HG03469 (cell line): Measurements from ENCODE around the gene RIMBP2.

Experiments
- ATAC-seq: cut with Tn5 transposase; IDR thresholded peaks from one replicate; pipeline ENCODE4 v1.9.1; 2021; ENCODE audit warnings: mild to moderate bottlenecking, moderate library complexity, moderate number of reproducible peaks; ENCODE audit not compliant: unreplicated experiment

The RIMBP2 gene

GRCh38 chr12:130398100-130398848, 317.8 kb downstream of the RIMBP2 start:
- ATAC-seq, result no peak

DNA sequence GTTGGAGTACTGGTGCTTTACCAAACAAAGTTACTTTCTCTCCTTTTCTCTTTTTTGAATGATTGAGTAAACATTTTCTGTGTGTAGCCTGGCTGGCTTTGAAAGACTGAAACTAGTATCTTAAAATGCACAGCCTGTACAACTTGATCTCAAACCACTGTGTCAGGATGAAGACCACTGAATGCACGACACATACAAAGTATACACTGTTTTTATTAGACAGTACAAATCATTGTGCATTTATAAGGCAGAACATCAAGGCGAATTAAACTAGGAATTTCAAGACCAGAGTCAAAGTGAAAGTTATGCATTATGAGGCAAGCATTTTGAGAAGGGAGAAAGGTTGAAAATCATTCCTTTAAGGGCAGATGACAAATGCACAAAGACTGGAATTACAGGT, 319.4 kb downstream of the RIMBP2 start:
- no peak for ATAC-seq

GRCh38 chr12:130394906-130395305, 321.2 kb downstream of the RIMBP2 start:
- no peak for ATAC-seq

DNA sequence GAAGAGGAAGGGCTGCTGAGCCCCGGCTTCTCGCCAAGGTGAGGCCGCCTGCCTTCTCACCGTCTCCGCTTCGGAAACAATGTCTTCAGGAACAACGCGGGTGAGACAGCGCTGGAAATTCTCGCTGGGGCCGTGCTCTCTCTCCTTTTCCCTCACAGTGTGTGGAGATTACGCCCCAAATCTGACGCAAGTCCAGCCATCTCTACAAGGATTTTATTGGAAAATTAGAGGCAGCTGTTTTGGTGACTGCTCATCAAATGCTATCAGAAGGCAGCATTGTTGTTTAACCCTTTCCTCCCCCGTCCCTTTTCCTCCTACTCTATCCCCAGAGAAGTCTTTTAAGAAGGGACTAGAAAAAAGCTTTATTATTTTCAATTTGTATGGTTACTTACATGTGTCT, 324.9 kb downstream of the RIMBP2 start:
- ATAC-seq, result no peak

DNA sequence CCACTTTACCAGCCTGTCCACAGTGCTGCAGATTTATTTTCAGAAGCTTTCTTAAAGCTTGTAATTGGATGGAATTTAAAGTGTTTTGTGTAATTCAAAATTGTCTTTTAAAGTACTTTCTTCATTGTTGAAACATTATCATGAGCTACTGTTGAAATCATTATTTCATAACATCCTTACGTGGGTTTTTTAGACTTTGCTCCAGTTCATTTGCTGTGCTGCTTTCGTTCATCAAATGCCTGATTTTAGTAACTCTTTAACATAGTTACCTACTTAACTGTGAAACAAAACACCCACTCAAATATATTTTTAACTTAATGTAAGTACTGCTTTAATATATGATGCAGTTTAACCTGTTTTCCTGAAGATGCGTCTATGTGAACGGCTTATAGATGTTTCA, 330.9 kb downstream of the RIMBP2 start:
- no peak for ATAC-seq

- no peak for ATAC-seq
These were observed 331.9 kb downstream of the RIMBP2 start for GRCh38 chr12:130384234-130384633.

- ATAC-seq, result no peak
These were observed 333.3 kb downstream of the RIMBP2 start for GRCh38 chr12:130382818-130383217.

GRCh38 chr12:130375296-130376287, 340.5 kb downstream of the RIMBP2 start:
- no peak for ATAC-seq

- no peak for ATAC-seq
These were observed 342.0 kb downstream of the RIMBP2 start for GRCh38 chr12:130374083-130374482.

DNA sequence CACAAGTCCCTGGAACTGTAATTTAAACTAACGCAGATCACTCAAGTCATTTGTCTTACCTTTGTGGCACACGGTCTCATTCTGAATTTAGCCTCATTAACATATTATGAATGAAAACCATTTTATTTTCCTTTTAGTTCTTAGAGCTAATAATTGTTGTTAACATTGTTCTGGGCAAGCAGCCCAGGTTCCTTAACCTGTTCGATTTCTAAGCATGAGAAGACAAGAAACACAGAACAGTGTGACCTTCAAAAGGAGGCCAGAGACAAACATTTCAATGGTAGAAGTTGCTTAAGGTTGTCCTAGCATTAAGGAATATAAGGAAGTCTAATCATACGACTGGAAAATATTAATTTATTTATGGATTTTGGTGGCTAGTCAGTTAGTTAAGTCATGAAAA, 343.2 kb downstream of the RIMBP2 start:
- ATAC-seq, result no peak

DNA sequence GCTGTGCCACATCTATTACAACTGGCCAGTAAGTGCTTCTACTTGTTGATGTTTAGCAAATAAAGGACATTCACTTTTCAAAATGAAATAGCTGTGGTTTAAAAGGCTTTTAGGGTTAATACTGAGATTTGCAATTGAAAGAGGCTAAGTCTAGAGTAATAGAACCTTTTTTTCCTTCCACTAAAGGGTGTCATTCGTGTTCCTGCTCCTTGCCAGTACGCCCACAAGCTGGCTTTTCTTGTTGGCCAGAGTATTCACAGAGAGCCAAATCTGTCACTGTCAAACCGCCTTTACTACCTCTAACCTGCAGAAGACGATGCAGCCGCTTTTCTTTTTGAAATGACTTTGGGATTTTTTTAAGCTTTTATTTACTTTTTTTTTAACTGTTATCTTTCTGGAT, 344.8 kb downstream of the RIMBP2 start:
- ATAC-seq, result no peak

DNA sequence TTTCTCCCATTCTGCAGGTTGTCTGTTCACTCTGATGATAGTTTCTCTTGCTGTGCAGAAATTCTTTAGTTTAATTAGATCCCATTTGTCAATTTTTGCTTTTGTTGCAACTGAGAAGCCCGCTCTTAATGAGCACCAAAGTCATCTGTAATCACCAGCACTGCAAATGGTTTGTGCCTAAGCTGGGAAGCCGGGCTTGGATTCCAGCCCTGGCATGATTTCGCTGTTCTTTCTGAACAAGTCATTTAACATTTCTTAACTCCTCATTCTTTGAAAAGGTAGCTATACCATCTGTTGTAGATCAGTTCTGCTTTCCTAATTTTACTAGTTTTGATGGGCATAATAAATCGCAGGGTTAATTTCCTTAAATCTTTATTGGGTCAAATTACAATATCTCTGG, 346.3 kb downstream of the RIMBP2 start:
- ATAC-seq, result no peak

DNA sequence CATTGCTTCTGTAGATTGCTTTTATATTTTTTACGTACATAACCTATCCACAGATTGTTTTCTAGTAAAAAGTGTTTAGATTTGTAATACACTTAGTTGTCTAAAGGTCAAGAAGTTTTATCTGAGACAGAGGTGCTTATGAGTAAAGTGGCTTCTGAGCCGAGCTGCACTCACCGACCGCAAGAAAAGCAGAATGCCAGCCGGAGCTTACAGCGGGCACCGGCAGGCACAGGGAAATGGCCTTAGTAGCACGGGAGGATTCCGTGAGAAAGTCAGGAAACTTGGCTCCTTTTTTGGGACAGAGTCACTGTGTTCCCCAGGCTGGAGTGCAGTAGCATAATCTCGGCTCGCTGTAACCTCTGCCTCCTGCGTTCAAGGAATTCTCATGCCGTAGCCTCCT, 348.6 kb downstream of the RIMBP2 start:
- no peak for ATAC-seq

DNA sequence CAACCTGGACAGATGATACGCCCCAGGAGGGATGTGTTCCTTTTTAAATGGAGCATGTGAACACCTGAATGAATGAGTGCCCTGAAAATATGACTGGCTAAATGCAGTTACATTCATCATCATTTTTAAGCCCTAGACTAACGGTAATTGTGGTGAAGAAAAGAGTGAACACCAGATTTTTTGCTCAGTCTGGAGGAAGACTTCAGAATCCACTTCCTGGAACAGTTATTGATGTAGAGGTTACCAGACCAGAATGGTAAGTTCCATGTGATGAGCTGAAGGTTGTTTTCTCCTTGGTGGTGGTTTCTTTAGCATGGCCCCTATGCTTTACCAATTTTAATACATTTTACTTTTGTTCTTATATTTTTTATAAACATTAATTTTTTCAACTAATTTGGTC, 349.1 kb downstream of the RIMBP2 start:
- ATAC-seq, result no peak

GRCh38 chr12:130366159-130366558, 349.9 kb downstream of the RIMBP2 start:
- ATAC-seq, result no peak

DNA sequence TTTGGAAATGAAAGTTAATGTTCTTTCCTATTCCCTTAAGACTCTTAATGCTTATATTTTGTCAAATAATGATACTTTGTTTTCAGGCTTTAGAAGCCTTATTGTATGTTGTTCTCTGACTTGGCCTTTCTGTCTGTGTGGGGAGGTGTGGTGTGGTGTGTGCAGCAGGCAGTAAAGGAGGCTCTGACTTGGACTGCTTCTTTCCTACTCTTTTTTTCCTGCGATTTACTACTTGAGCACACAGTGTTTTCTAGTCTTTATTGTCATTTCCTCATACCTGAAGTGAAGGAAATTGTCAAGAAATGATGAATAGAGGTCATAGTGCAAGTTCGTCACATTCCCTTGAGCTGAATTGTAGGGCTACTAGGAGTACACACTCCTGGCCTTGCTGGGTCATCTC, 351.5 kb downstream of the RIMBP2 start:
- ATAC-seq, result no peak

- ATAC-seq, result no peak
These were observed 354.0 kb downstream of the RIMBP2 start for GRCh38 chr12:130362060-130362459.

DNA sequence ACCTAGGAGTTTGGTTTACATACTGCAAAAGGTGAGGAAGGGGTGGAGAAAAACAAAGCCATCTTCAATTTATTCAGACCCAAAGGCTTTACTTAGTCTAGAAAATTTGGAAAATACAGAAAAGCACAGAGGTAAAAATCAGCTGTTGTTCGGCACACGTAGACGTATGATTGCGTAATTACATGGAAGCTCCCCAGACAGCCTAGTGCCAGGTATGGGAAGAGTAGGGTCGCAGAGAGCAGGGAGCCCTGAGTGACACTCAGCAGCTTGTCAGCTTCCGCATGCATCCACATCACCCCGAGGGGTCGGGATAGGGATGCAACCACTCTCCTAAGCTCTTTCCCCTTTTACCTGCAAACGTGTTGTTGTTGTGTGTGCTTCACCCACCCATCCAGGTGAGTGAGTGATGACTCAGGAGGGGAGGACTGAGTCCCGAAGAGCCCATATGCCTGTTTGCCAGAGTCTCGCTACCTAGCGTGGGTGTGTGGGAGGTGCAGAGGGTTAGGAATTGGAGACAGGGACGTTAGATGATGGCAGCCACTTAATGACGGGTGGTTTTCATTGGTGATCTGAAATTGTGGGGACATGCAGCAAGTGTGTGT, 358.3 kb downstream of the RIMBP2 start:
- ATAC-seq, result no peak

DNA sequence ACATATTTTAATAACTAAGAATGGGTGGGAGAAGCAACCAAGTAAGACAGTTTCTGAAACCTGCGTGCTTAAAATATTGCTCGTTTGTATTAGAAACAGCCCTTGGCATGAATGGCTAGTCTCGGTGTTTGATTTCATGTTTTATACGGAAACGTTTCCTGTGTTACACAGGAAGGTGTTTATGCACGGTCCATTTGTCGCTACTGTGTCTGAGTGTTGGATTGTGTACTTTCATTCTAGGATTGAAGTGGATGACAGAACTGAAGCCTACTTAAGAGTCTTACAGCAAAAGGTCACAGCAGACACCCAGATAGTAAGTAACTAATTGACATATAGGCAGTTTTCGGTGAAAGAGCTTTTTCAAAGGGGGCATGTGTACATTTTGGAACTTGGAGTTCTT, 358.9 kb downstream of the RIMBP2 start:
- ATAC-seq, result no peak

DNA sequence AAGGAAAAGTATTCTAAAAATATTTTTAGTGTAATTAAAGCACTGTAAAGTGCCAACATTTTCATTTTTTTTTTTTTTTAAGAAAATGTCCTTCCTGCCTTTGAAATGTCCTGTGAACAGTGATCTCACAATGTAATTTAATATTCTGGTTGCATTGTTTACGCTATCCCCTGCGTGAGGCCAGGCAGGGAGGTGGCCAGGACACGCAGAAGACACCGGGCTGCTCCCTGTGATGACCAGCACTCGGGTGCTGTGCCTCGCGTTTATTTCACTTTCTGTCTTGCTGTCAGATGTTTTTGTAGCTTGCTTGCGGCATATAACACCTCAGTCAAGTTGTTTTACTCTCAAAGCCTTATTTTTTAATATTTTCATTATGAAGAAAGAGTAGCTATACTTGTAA, 359.9 kb downstream of the RIMBP2 start:
- ATAC-seq, result no peak

DNA sequence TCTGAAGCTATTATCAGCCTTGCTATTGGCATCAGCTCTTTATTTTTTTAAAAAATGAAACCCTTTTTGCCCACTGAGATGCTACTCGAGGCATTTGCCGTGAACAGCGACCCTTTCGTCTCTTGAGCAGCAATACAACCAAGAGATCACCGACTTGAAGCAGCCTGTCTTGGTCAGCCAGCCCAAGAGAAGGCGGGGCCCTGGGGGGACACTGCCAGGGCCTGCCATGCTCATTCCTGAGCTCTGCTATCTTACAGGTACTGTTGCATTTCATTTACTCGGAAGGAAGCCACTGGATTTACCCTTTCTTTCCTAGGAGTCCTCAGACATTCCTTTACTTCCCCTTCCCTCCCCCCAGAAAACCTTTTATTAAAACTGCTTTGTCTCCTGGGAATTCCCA, 361.7 kb downstream of the RIMBP2 start:
- ATAC-seq, result no peak

DNA sequence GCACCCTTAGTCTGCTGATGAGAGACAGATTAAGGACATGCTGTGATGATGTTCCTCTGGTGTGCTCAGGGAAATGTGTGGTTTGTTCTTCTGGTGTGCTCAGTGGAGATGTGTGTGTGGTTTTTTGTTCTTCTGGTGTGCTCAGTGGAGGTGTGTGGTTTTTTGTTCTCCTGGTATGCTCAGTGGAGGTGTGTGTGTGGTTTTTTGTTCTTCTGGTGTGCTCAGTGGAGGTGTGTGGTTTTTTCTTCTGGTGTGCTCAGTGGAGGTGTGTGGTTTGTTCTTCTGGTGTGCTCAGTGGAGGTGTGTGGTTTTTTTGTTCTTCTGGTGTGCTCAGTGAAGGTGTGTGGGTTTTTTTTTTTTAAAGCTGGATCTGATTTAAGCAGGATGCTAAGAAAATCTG, 363.0 kb downstream of the RIMBP2 start:
- ATAC-seq, result no peak
